Skeletal muscle satellite cell (primary cell): Measurements from ENCODE around the gene KRTAP10-1. TPM values are rescaled to one million over a fixed set of nuclear protein-coding genes. Genes with fewer than 3 reads are reported as not detected.
"Not testable (repeated sequence)": the region's sequence is repeated elsewhere in the genome, so short reads cannot be mapped to it uniquely, and the experiment has no call there.

Source experiments
- H3K27me3 ChIP-seq: 2 replicates; pipeline ENCODE4 v1.7.0; 2013; ENCODE audit warnings: low read length; ENCODE audit not compliant: control insufficient read depth, insufficient read depth
- H3K36me3 ChIP-seq: 2 replicates; pipeline ENCODE4 v1.7.0; 2013; ENCODE audit warnings: mild to moderate bottlenecking, control low read depth, low read length; ENCODE audit not compliant: insufficient read depth
- H3K4me1 ChIP-seq: 2 replicates; pipeline ENCODE4 v1.7.0; 2013; ENCODE audit warnings: low read length; ENCODE audit not compliant: control insufficient read depth, insufficient read depth
- H3K4me2 ChIP-seq: 2 replicates; pipeline ENCODE4 v1.7.0; 2013; ENCODE audit warnings: mild to moderate bottlenecking, low read length
- H3K4me3 ChIP-seq: 2 replicates; pipeline ENCODE4 v1.7.0; 2013; ENCODE audit warnings: low read length
- H3K9ac ChIP-seq: 2 replicates; pipeline ENCODE4 v1.7.0; 2013; ENCODE audit warnings: mild to moderate bottlenecking, low read depth, low read length, moderate library complexity
- H3K9me3 ChIP-seq: replicated peaks from 2 replicates; pipeline ENCODE4 v1.7.0; 2013; ENCODE audit warnings: mild to moderate bottlenecking, control low read depth, low read length
- total RNA-seq: library from RNA; depleted of rRNA; stranded (reverse); fragments of >200 nt; gene quantifications from 2 replicates; pipeline ENCODE4 v1.2.3, GENCODE V29; 2012; rRNA removed

The KRTAP10-1 gene, protein sequence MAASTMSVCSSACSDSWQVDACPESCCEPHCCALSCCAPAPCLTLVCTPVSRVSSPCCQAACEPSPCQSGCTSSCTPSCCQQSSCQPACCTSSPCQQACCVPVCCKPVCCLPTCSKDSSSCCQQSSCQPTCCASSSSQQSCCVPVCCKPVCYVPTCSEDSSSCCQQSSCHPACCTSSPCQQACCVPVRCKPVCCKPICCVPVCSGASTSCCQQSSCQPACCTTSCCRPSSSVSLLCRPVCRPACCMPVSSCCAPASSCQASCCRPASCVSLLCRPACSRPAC
- total RNA-seq: not detected in 2 replicates

DNA sequence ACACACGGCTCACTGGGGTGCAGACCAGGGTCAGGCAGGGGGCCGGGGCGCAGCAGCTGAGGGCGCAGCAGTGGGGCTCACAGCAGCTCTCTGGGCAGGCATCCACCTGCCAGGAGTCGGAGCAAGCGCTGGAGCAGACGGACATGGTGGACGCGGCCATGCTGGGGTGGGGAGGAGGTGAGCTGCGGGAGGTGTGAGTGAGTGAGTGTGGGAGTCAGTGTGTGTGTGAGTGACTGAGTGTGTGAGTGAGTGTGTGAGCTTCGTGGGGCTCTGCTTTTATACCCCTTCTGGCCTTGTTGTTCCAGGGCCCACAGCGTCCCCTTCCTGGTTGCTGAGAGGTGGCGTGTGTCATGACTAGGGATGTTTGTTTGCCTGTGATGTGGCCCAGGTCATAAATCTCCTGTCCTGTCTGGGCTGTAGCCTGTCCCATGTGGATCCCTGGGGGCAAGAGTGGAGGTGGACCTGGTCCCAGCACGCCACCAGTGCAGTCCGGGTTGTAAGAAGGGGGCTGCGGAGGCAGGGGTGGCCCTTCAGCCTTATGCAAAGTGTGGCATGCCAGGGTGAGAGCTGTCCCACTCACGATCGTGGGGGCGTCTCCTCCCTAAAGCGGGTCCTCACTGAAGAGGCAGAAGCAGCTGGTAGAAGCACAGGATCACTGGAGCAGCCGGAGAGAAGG, at the start of gene KRTAP10-1:
KRTAP10-1 (minus strand) TSS at position 205 of the 676 bp plus-strand sequence; CDS start at position 160, 45 bp downstream.
- Histone ChIP-seq H3K4me1 (no peaks in the 10 kb centered on the region), H3K36me3 (no peaks in the 10 kb centered on the region), H3K4me2 (no peak within 1 kb of the TSS), H3K9ac (no peak within 1 kb of the TSS), H3K9me3 (no peaks in the 10 kb centered on the region), H3K4me3 (no peak within 1 kb of the TSS), H3K27me3 (peaks cover 34% of the 10 kb centered on the region)

DNA sequence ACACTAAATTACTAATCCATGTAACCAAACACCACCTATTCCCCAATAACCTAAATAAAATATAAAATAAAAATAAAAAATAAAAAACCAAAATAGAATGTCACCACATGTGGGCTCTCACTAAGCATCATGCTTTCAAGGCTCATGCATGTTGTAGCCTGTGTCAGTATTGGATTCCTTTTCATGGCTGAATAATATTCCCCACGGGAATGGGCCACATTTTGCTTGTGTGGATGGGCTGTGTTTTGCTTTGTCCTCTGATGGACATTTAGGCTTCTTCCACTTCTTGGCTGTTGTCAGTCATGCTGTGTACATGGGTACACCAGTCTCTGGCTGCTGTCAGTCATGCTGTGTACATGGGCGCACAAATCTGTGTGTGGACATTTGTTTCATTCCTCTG, 49.1 kb upstream of the KRTAP10-1 start:
- no peak overlapping the region for H3K4me2 ChIP-seq
- H3K4me3 ChIP-seq: no peak overlapping the region
- H3K4me1 ChIP-seq: peaks cover 5% of the 10 kb centered on the region
- H3K9ac ChIP-seq: no peak overlapping the region
- H3K36me3 ChIP-seq: no peaks in the 10 kb centered on the region
- H3K9me3 ChIP-seq: no peaks in the 10 kb centered on the region
- peaks cover 55% of the 10 kb centered on the region for H3K27me3 ChIP-seq

DNA sequence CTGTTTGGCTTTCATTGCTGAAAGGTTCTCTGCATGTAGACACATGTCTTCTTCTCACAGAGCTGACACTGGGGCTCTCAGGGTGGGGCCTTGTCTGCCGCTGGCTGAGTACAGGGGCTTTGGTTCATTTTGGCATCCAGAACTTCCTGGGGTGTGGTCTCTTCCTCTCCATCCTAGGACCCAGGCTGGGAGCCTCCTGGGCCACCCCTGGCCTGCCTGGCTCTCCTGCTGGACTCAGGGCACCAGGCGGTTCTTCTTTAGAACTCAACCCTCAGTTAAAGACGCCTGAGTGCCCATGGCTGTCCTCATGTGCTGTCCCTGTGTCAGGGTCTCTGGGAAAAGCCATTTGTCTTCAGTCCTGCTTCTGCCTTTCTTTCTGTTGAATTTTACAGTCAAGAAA, 45.9 kb upstream of the KRTAP10-1 start:
- Histone ChIP-seq H3K36me3 (no peaks in the 10 kb centered on the region), H3K27me3 (peaks cover 32% of the 10 kb centered on the region), H3K4me1 (no peaks in the 10 kb centered on the region), H3K9ac (no peak overlapping the region), H3K4me2 (no peak overlapping the region), H3K4me3 (no peak overlapping the region), H3K9me3 (peaks cover 4% of the 10 kb centered on the region)

DNA sequence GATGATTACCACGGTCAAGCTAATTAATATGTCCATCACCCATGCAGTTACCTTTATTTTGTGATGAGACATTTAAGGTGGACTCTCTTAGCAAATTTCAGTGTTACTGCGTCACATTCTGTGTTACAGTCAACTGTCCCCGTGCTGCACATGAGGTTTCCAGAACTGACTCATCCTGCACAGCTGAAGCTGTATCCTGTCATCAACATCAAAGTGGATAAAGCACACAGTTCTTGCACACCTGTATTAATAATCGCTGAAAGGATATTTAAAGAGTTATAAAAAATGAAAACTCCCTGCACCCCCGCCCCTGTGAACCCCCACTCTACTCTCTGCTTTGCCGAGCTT, 43.8 kb upstream of the KRTAP10-1 start:
- H3K4me1 ChIP-seq: no peaks in the 10 kb centered on the region
- H3K9ac ChIP-seq: no peak overlapping the region
- no peak overlapping the region for H3K4me2 ChIP-seq
- H3K9me3 ChIP-seq: peaks cover 4% of the 10 kb centered on the region
- H3K27me3 ChIP-seq: peaks cover 24% of the 10 kb centered on the region
- H3K36me3 ChIP-seq: no peaks in the 10 kb centered on the region
- H3K4me3 ChIP-seq: no peak overlapping the region

DNA sequence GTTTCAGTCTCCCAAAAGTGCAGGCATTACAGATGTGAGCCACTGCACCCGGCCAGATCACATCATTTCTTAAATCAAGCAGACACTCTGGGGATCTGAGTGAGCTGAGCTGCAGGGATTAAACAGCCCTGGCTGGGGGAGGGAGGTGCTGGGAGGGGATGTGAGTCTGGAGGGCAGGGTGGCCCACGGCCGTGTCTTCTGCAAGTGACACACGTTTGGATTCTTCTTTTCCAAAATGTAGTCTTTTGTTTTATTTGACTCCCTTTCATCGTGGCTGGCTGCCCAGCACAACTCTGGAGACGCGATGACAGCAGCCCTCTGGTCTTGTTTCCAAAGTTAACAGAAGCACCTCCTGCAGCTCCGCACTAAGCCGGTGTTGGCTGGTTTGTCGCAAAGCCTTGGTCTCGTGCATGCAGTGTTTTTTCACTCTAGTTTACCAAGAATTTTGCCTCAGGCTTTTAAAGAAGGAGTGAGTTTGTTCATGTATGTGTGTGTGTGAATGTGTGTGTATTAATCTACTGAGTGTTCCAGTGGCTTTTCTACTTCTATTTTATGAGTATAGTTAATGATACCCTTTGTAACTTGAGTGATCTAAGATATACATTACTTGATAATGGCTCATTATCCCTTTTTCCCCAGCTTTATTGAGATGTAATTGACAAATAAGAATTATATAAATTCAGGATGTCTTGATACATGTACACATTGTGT, 43.2 kb upstream of the KRTAP10-1 start:
- no peaks in the 10 kb centered on the region for H3K36me3 ChIP-seq
- peaks cover 24% of the 10 kb centered on the region for H3K27me3 ChIP-seq
- peaks cover 4% of the 10 kb centered on the region for H3K9me3 ChIP-seq
- H3K4me1 ChIP-seq: no peaks in the 10 kb centered on the region
- H3K4me2 ChIP-seq: no peak overlapping the region
- H3K4me3 ChIP-seq: no peak overlapping the region
- H3K9ac ChIP-seq: no peak overlapping the region

DNA sequence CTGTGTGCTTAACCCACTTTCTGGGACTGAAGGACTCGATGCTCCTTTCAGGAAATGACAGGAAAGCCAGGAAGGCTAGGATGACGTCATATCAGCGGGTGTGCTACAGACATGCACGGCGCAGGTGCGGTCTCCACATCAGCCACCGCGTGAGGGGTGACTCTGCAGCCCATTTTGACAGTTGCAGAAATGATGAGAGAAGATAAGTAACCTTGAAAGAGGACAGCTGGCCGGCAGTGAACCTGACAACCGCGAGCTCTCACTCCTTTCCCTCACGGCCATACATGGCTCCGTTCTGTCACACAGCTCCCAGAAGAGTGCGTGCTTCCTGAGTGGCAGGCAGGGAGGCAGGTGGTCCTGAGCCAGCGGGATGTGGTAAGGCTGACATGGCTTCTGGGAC, 42.1 kb upstream of the KRTAP10-1 start:
- H3K27me3 ChIP-seq: peaks cover 24% of the 10 kb centered on the region
- H3K9me3 ChIP-seq: peaks cover 4% of the 10 kb centered on the region
- no peak overlapping the region for H3K9ac ChIP-seq
- H3K4me3 ChIP-seq: no peak overlapping the region
- H3K4me2 ChIP-seq: no peak overlapping the region
- H3K36me3 ChIP-seq: no peaks in the 10 kb centered on the region
- H3K4me1 ChIP-seq: no peaks in the 10 kb centered on the region

DNA sequence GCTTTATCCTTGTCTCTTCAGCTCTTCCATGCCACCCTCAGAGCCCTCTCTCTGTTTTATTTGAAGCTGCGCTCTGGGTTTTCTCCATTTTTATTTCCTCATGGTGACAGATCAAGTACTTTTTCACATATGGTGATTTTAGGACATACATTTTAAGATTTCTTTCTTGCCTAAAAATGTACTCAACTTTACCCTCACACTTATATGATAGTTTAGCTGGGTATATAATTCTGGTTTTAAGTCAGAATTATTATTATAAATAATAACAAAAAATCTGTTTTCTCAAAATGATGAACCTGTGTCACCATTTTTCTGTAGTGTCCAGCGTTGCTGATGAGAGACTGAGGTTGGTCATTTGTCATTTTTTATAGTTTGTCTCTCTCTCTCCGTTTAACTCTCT, 41.2 kb upstream of the KRTAP10-1 start:
- Histone ChIP-seq H3K9me3 (peaks cover 4% of the 10 kb centered on the region), H3K27me3 (peaks cover 24% of the 10 kb centered on the region)

DNA sequence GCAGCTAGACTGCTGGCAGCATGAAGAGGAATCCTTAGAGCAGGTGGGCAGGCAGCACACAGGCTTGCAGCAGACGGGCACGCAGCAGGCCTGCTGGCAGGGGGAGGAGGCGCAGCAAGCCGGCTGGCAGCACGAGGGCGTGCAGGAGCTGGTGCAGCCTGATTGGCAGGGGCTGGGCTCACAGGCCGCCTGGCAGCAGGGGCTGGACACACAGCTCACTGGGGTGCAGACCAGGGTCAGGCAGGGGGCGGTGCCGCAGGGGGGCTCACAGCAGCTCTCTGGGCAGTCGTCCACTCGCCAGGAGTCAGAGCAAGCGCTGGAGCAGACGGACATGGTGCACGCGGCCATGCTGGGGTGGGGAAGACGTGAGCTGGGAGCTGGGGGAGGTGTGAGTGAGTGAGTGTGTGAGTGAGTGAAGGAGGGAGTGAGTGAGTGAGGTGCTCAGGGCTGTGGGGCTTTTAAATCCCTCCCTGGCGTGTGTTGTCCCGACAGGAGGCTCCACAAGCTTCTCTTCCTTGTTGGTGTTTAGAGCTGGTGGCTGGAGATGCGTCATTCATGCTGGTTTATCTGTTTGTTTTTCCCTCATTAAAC, 40.3 kb upstream of the KRTAP10-1 start, which contains the start of gene KRTAP10-5:
KRTAP10-5 (minus strand) TSS at position 374 of the 591 bp plus-strand sequence; CDS start at position 348, 26 bp downstream.
- H3K4me1 ChIP-seq, H3K36me3 ChIP-seq, H3K9me3 ChIP-seq, H3K9ac ChIP-seq, H3K4me2 ChIP-seq, H3K4me3 ChIP-seq: not testable (repeated sequence)
- H3K27me3 ChIP-seq: peaks cover 16% of the 10 kb centered on the region

More for the DNA sequence above, 41.2 kb upstream of the KRTAP10-1 start:
- Histone ChIP-seq H3K4me3 (no peak overlapping the region), H3K4me1 (no peaks in the 10 kb centered on the region), H3K36me3 (no peaks in the 10 kb centered on the region), H3K4me2 (no peak overlapping the region), H3K9ac (no peak overlapping the region)

DNA sequence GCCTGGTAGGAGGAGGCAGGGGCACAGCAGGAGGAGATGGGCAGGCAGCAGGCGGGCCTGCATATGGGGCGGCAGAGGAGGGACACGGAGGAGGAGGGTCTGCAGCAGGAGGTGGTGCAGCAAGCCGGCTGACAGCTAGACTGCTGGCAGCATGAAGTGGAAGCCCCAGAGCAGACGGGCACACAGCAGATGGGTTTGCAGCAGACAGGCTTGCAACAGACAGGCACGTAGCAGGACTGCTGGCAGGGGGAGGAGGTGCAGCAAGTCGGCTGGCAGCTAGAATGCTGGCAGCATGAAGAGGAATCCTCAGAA, 39.8 kb upstream of the KRTAP10-1 start:
- peaks cover 17% of the 10 kb centered on the region for H3K27me3 ChIP-seq
- H3K4me1 ChIP-seq: no peaks in the 10 kb centered on the region
- H3K4me2 ChIP-seq: no peak overlapping the region
- no peak overlapping the region for H3K4me3 ChIP-seq
- no peak overlapping the region for H3K9ac ChIP-seq
- H3K9me3 ChIP-seq: peaks cover 4% of the 10 kb centered on the region
- H3K36me3 ChIP-seq: no peaks in the 10 kb centered on the region

DNA sequence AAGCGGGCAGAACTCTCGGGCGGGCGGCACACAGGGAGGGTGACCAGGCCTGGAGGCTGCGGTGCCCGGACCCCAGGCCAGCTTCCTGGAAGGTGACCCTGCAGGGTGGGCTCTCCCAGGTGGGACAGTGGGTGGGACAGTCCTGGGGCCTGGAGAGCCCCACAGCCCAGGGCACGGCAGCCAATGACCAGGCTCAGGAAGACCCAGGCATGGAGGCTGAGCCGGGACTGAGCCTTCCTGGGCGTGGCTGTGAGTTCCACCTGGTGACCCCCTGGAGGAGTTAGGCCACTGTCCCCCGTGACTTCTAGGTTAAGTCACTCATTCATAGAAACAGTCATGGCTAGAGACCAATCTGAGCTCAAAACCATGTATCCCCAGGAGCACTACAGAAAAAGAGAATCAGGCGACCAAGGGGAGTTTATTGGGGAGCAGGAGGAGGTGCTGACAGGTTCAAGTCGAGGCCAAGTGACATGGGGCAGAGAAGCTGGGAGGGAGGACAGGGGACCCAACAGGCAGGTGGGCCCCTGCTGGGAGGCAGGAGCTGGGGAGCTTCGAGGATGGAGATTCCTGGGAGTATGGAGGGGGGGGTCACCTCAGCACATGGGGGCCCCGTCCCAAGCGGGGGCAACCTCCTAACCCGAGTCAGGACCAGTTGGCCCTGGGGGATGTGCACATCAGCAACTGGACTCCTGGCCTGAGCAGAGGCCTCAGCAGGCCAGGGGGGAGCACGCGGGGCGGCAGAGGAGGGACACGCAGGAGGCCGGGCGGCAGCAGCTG, 39.2 kb upstream of the KRTAP10-1 start:
- Histone ChIP-seq H3K4me1 (no peaks in the 10 kb centered on the region), H3K4me2 (no peak overlapping the region), H3K36me3 (no peaks in the 10 kb centered on the region), H3K9me3 (peaks cover 4% of the 10 kb centered on the region), H3K27me3 (peaks cover 14% of the 10 kb centered on the region), H3K9ac (no peak overlapping the region), H3K4me3 (no peak overlapping the region)
